OCI-LY7 (cell line): ENCODE results near the gene PSMD4. TPM values are rescaled to one million over a fixed set of nuclear protein-coding genes. Genes with fewer than 3 reads are reported as not detected.
A peak's percentile ranks its signal among the peaks of the same experiment; 100 is the strongest.

ENCODE experiments used
- BruUV-seq: library from RNA; stranded (reverse); fragments of 400-500 nt; replicated peaks from 2 replicates; lab custom pipeline; 2021; lab: Mats Ljungman, UMichigan
- CTCF ChIA-PET: fragments of 300-600 bp; sonication (Branson Sonifier 250); formaldehyde crosslinking; loops from one replicate; lab custom pipeline; 2022; ENCODE audit warnings: antibody characterized with exemption; ENCODE audit not compliant: unreplicated experiment; lab: Charles Lee
- POLR2A ChIA-PET: fragments of 300-600 bp; sonication (Branson Sonifier 250); formaldehyde crosslinking; loops from one replicate; lab custom pipeline; 2022; ENCODE audit warnings: antibody characterized with exemption; lab: Charles Lee
- DNase-seq: peaks from one replicate; pipeline ENCODE4 v3.0.0-alpha.2; 2015; ENCODE audit warnings: low spot score
- H2AFZ ChIP-seq: fragments of 200-600 bp; sonication (generic), shearing (Covaris generic); 2 replicates; pipeline ENCODE4 v1.6.1; 2014; ENCODE audit warnings: mild to moderate bottlenecking, antibody characterized with exemption, low read length, moderate library complexity
- H3K27ac ChIP-seq: fragments of 200-600 bp; sonication (generic); 2 replicates; pipeline ENCODE4 v1.5.1; 2014; ENCODE audit warnings: mixed run types, low read depth, mild to moderate bottlenecking, moderate library complexity, low read length, inconsistent platforms; ENCODE audit not compliant: poor library complexity, severe bottlenecking
- H3K36me3 ChIP-seq: fragments of 200-600 bp; sonication (generic); 2 replicates; pipeline ENCODE4 v1.6.1; 2014; ENCODE audit warnings: mild to moderate bottlenecking, antibody characterized with exemption, low read length, moderate library complexity, mixed read lengths; ENCODE audit not compliant: insufficient read depth
- H3K4me1 ChIP-seq: fragments of 200-600 bp; sonication (generic); 2 replicates; pipeline ENCODE4 v1.5.1; 2014; ENCODE audit warnings: mild to moderate bottlenecking, low read length; ENCODE audit not compliant: insufficient read depth, poor library complexity, severe bottlenecking
- H3K4me2 ChIP-seq: fragments of 200-600 bp; sonication (generic); 2 replicates; pipeline ENCODE4 v1.6.1; 2014; ENCODE audit warnings: mild to moderate bottlenecking, low read length
- H3K4me3 ChIP-seq: fragments of 200-600 bp; sonication (generic); 2 replicates; pipeline ENCODE4 v1.5.1; 2014; ENCODE audit warnings: mild to moderate bottlenecking, low read depth, low read length; ENCODE audit not compliant: poor library complexity, severe bottlenecking
- H3K79me2 ChIP-seq: fragments of 200-600 bp; sonication (generic); 2 replicates; pipeline ENCODE4 v1.6.1; 2016; ENCODE audit warnings: low read depth, mild to moderate bottlenecking, low read length, moderate library complexity, mixed read lengths; ENCODE audit not compliant: insufficient read depth
- H3K9me2 ChIP-seq: fragments of 200-600 bp; sonication (generic); 2 replicates; pipeline ENCODE4 v1.6.1; 2016; ENCODE audit warnings: mild to moderate bottlenecking, low read length, mixed read lengths; ENCODE audit not compliant: insufficient read depth
- H3K9me3 ChIP-seq: fragments of 200-600 bp; sonication (generic); 2 replicates; pipeline ENCODE4 v1.6.1; 2014; ENCODE audit warnings: mild to moderate bottlenecking, mixed run types, low read length, mixed read lengths
- H4K20me1 ChIP-seq: fragments of 200-600 bp; sonication (generic); 2 replicates; pipeline ENCODE4 v1.6.1; 2014; ENCODE audit warnings: mild to moderate bottlenecking, antibody characterized with exemption, low read length, moderate library complexity, mixed read lengths; ENCODE audit not compliant: insufficient read depth
- CTCF ChIP-seq: fragments of 200-600 bp; sonication (generic); conservative IDR thresholded peaks from 2 replicates; pipeline ENCODE4 v1.5.1; 2014; ENCODE audit warnings: mild to moderate bottlenecking, antibody characterized with exemption, low read length, moderate library complexity, mixed read lengths
- EZH2phosphoT487 ChIP-seq: fragments of 200-600 bp; sonication (generic); IDR thresholded peaks from 2 replicates; pipeline ENCODE4 v1.6.1; 2018; ENCODE audit warnings: low read depth, borderline replicate concordance, mild to moderate bottlenecking, mixed run types, antibody characterized with exemption, low read length, moderate library complexity, mixed read lengths
- intact Hi-C: fragments of 100-400 bp; cut with micrococcal nuclease; formaldehyde crosslinking; loops from one replicate; pipeline ENCODE4 v1.10.0; 2022; ENCODE audit not compliant: unreplicated experiment
- total RNA-seq, 2 experiments: library from RNA; depleted of rRNA in 1 of 2; stranded (reverse); fragments of >200 nt in 1 of 2; shearing (Covaris generic) in 1 of 2; gene quantifications; 2 replicates each; pipeline ENCODE4 v1.2.3, GENCODE V29; 2014 to 2022

The PSMD4 gene
- total RNA-seq, 2 experiments from 2014 or later = 118 to 150 TPM

DNA sequence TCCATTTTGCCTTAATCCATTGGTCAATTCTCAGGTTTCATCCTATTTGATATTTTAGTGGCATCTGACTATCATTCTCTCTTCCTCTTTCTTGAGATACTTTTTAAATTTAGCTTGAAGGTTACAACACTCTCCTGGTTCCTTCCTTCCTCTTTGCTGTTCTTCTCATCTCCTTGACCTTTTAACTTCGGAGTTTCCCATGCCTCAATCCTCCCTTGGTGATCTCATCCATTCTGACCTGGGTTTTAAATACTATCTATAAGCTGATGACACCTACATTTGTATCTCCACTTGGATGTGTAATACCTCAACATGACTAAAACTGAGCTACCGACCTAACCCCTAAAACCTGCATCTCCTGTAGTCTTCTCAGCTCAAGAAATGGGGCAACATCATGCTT, 22.7 kb downstream of the PSMD4 start:
- no peak for TF ChIP-seq CTCF
- TF ChIP-seq EZH2phosphoT487 = no peak
- H3K4me2 ChIP-seq = peak overlapping the region; percentile 45
- no peaks in the 10 kb centered on the region for H3K9me3 ChIP-seq
- ChIA-PET CTCF (interaction anchor here (1.2 kb wide), 1 partner anchor 64 kb away, joined by 4 read pairs; no protein-coding TSS in a partner anchor), POLR2A (interaction anchor here (0.6 to 1.5 kb wide), 6 partner anchors 17 to 198 kb away, joined by 3 to 7 read pairs (median 3); partner anchors contain the start of genes PSMD4 and TNFAIP8L2)
- H3K27ac ChIP-seq = peak overlapping the region; percentile 27
- H3K79me2 ChIP-seq = no peaks in the 10 kb centered on the region
- peak overlapping the region; percentile 66 for H2AFZ ChIP-seq
- H3K4me3 ChIP-seq = no peak overlapping the region
- peaks cover 20% of the 10 kb centered on the region for H3K4me1 ChIP-seq
- H4K20me1 ChIP-seq = no peaks in the 10 kb centered on the region
- no peaks in the 10 kb centered on the region for H3K9me2 ChIP-seq
- H3K36me3 ChIP-seq = no peaks in the 10 kb centered on the region
- no TSS peak for BruUV-seq
- intact Hi-C loops = no loop called here
- DNase-seq = peak; percentile 39

- POLR2A ChIA-PET = interaction anchor here (0.5 to 1.7 kb wide), 11 partner anchors 26 to 134 kb away, joined by 3 to 7 read pairs (median 3); partner anchors contain the start of genes PSMD4 and VPS72
Measured at GRCh38 chr1:151281225-151281968, 26.9 kb downstream of the PSMD4 start.

More at GRCh38 chr1:151281225-151281968, 26.9 kb downstream of the PSMD4 start:
- DNase-seq = peak; percentile 98
- H3K4me3 ChIP-seq = peak overlapping the region; percentile 80
- H3K4me1 ChIP-seq = peaks cover 35% of the 10 kb centered on the region
- CTCF ChIA-PET = interaction anchor here (0.6 to 0.7 kb wide), 2 partner anchors 19 to 995 kb away, joined by 3 read pairs; no protein-coding TSS in a partner anchor
- TF ChIP-seq CTCF = no peak
- no peak for TF ChIP-seq EZH2phosphoT487
- H3K79me2 ChIP-seq = peaks cover 19% of the 10 kb centered on the region; the same call in 1 of the 2 replicates
- peaks cover 9% of the 10 kb centered on the region; the same call in 1 of the 2 replicates for H4K20me1 ChIP-seq
- intact Hi-C loops = loop anchor here (1.0 to 5.0 kb wide), 3 partner anchors 27 to 118 kb away; partner anchors contain the start of genes PI4KB, PSMB4 and PSMD4
- peak overlapping the region; percentile 79 for H2AFZ ChIP-seq
- H3K9me2 ChIP-seq = no peaks in the 10 kb centered on the region
- TSS peak; percentile 92 for BruUV-seq
- H3K9me3 ChIP-seq = no peaks in the 10 kb centered on the region
- H3K4me2 ChIP-seq = peak overlapping the region; percentile 73
- H3K27ac ChIP-seq = peak overlapping the region; percentile 91
- peaks cover 8% of the 10 kb centered on the region for H3K36me3 ChIP-seq
